HG02981 (cell line): ENCODE results near the gene TALDO1.

Source experiments
- ATAC-seq: cut with Tn5 transposase; IDR thresholded peaks from one replicate; pipeline ENCODE4 v1.9.1; 2021; ENCODE audit warnings: mild to moderate bottlenecking, moderate library complexity; ENCODE audit not compliant: unreplicated experiment

Gene TALDO1

DNA sequence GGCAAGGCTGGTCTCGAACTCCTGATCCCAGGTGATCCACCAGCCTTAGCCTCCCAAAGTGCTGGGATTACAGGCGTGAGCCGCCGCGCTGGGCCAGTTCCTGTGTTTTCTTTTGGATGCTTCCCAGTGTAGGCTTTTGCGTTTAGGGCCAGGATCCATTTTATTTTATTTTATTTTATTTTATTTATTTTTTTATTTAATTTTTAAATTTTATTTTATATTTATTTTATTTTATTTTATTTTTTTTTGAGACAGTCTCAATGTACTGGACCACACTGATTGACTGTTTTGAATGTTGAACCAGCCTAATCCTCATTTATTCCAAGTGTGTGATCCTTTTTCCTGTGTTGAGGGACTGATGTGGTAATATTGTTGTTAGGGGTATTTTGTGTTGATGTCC lies 32.8 kb upstream of the TALDO1 start:
- ATAC-seq: no peak

- no peak for ATAC-seq
These were observed 27.8 kb upstream of the TALDO1 start for GRCh38 chr11:719214-720016.

- no peak for ATAC-seq
These were observed 27.1 kb upstream of the TALDO1 start for GRCh38 chr11:720017-720641.

DNA sequence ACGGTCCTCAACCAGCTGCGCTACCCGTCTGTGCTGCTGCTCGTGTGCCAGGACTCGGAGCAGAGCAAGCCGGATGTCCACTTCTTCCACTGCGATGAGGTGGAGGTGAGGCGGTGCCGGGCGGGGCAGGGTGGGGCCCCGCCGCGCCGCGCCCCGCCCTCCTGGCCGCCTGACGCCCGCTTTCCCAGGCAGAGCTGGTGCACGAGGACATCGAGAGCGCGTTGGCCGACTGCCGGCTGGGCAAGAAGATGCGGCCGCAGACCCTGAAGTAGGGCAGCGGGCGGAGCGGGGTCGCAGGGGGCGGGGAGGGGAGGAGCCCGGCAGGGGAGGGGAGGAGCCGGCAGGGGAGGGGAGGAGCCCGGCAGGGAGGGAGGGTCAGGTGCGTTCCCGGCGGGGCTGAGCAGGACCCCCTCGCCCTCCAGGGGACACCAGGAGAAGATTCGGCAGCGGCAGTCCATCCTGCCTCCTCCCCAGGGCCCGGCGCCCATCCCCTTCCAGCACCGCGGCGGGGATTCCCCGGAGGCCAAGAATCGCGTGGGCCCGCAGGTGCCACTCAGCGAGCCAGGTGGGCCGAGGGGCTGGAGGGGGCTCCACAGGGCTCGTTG lies 26.5 kb upstream of the TALDO1 start:
- ATAC-seq: no peak

DNA sequence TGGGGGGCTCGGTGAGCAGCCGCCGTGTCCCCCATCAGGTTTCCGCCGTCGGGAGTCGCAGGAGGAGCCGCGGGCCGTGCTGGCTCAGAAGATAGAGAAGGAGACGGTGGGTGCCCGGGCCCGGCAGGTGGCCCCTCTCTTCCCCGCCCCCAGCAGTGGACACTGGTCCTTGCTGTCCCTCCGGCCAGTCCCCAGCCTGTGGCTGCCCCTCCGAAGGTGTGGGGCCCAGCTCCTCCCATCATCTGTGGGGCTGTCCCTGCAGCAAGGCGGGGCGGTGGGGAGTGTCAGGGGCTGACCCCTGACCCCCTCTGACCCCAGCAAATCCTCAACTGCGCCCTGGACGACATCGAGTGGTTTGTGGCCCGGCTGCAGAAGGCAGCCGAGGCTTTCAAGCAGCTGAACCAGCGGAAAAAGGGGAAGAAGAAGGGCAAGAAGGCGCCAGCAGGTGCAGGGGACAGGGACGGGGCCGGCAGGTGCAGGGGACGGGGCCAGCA lies 26.0 kb upstream of the TALDO1 start:
- ATAC-seq: no peak

- no peak for ATAC-seq
These were observed 25.4 kb upstream of the TALDO1 start for GRCh38 chr11:721741-722345.

GRCh38 chr11:722346-722811 lies 24.9 kb upstream of the TALDO1 start:
- ATAC-seq: no peak

- ATAC-seq: no peak
These were observed 24.0 kb upstream of the TALDO1 start for GRCh38 chr11:723120-723883.

GRCh38 chr11:724049-724777 lies 23.1 kb upstream of the TALDO1 start:
- no peak for ATAC-seq

GRCh38 chr11:724778-725386 lies 22.4 kb upstream of the TALDO1 start:
- ATAC-seq: no peak

- ATAC-seq: no peak
These were observed 21.6 kb upstream of the TALDO1 start for GRCh38 chr11:725624-726202.

DNA sequence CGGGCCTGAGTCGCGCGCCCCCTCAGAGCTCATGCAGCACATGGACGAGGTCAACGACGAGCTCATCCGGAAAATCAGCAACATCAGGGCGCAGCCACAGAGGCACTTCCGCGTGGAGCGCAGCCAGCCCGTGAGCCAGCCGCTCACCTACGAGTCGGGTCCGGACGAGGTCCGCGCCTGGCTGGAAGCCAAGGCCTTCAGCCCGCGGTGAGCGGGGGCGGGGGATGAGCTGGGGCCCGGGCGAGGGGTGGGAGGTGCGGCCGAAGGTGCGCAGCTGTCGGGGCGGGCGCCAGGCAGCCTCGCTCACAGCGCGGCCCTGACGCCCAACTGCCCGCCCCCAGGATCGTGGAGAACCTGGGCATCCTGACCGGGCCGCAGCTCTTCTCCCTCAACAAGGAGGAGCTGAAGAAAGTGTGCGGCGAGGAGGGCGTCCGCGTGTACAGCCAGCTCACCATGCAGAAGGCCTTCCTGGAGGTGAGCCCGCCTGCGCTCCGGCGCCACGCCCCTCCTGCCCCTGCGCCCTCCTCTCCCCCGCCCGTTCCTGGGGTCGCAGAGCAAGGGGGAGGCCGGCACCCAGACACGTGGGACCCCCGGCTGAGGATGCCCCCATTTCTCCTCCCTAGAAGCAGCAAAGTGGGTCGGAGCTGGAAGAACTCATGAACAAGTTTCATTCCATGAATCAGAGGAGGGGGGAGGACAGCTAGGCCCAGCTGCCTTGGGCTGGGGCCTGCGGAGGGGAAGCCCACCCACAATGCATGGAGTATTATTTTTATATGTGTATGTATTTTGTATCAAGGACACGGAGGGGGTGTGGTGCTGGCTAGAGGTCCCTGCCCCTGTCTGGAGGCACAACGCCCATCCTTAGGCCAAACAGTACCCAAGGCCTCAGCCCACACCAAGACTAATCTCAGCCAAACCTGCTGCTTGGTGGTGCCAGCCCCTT lies 20.7 kb upstream of the TALDO1 start:
- ATAC-seq: no peak

- ATAC-seq: no peak
These were observed 20.0 kb upstream of the TALDO1 start for GRCh38 chr11:727281-727701.

DNA sequence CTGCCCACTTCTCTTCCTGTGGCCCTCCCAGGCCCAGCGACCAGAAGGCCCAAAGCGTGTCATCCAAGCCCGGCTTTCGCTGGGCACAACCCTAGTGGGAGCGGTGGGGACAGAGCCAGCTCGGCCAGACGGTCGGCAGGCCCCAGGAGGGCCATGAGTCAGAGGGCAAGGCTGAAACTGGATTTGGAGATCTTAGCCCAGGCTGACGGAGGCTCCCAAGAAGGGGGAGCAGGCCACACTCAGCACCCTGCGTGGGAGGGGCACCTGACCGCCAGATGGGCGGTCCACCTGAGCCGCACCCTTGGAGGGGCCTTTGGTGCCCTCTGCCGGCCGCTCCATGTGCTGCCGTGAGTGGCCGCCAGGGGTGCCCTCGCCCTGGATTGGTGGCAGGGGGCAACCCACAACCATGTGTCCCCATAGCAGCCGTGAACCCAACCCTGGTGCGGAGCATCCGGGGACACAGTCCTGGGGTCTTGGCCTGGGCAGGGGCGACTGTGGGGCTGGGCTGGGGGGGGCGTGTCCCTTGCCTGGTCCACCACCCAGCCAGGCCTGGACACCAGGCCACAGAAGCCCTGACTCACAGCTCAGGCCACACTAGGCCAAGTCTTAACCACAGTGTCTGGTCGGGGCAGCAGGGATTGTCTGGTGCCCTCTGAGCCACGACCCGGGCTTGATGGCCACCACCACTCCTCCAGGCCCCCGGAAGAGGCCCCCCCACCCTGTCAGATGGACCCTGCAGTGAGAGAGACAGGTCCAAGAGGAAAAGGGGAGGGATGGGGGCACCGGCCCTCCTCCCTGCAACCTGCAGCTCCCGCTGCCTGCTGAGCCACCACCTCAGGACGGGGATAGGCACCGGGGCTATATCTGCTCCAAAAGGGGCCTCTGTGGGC lies 19.2 kb upstream of the TALDO1 start:
- no peak for ATAC-seq

- no peak for ATAC-seq
These were observed 18.3 kb upstream of the TALDO1 start for GRCh38 chr11:728901-729491.

- no peak for ATAC-seq
These were observed 17.7 kb upstream of the TALDO1 start for GRCh38 chr11:729492-730074.
